GM23248 (cell line): ENCODE results near the gene PELI2.

Source experiments
- EZH2 ChIP-seq: fragments of 200-600 bp; sonication (generic); IDR thresholded peaks from 2 replicates; pipeline ENCODE4 v1.6.1; 2018; ENCODE audit warnings: antibody characterized with exemption, mild to moderate bottlenecking; ENCODE audit not compliant: insufficient read depth, poor library complexity, severe bottlenecking
- EZH2phosphoT487 ChIP-seq: fragments of 200-600 bp; sonication (generic); IDR thresholded peaks from 2 replicates; pipeline ENCODE4 v1.6.1; 2018; ENCODE audit warnings: antibody characterized with exemption, moderate library complexity, mild to moderate bottlenecking, low read depth; ENCODE audit not compliant: insufficient read depth

DNA sequence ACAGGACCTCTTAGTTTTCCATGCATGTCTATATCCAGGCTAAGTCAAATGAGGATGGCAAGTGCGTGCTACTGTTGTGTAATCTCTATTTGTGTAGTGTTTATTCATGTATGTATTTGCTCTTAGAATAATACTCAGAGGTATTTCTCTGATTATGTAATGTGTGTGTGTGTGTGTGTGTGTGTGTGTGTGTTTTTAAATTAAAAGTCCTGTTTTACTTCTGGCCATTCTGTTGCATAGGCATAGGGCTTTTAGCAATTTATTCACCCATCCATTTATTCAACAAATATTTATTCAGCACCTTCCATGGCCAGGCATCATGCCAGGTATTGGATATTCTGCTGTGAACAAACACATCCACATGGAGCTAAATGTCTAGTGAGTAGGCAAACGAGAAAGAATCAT, 63.5 kb downstream of the PELI2 start:
- TF ChIP-seq EZH2 (no peak), EZH2phosphoT487 (no peak)
